Ammon's horn (tissue), 1 donor: ENCODE measurements around the gene PRKAR1B.
"Not testable (repeated sequence)": the region's sequence is repeated elsewhere in the genome, so short reads cannot be mapped to it uniquely, and the experiment has no call there.

Source experiments
- DNase-seq: peaks from one replicate; pipeline ENCODE4 v3.0.0-alpha.2; 2016; ENCODE audit warnings: low spot score

The PRKAR1B gene

DNA sequence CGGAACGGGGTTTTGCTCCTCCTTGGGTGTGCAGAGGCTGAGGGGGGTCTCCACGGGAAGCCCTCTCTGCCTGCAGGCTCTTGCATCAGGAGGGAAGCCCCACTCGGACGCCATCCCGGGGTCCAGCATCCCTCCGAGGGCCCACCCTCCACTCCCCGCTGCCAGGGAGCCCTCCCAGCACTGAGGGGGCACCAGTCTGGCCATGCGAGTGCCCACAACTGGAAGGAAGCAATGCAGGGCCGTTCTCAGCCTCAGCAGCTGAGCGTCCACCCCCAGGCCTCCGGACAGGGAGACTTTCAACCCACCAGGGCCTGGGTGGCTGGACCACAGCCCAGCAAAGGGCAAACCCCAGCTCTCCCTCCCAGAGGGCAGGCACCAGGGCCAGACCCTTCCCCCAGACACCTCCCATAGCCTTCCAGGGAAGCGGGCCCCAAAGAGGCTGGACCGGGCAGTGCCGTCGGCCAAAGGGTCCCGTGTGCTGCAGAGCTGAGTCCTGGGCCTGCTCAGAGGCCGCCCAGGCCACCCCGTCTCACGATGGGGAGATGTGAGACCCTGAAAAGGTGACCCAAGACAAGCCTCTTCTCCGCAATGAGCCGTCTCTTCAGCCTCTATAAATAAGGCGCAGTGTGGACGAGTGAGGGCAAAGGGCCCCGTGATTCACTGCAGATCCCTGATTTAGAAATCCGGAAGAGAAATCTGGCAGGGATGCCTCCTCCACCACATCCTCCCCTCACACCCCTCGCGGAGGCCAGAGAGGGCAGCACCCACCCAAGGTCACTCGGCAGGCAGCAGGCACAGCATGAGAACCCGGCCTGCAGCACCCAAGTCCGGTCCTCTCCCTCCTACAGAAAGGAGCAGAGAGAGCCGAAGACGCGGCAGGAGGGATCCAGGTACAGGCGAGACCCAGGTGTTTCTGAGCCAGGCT is 82.4 kb downstream of the PRKAR1B start:
- DNase-seq = no peak

DNA sequence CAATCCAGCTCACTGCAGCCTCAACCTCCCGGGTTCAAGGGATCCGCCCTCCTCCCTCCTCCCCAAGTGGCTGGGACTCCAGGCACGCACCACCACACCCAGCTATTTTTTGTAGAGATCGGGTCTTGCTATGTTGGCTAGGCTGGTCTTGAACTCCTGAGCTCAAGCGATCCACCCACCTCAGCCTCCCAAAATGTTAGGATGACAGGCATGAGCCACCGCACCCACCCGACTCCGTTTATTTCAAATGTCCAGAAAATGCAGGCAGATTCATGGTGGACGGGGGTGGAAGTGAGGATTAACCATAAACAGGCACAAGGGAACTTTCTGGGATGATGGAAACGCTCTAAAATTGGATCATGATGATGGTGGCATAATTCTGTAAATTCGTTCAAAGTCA is 85.1 kb downstream of the PRKAR1B start:
- DNase-seq = no peak

DNA sequence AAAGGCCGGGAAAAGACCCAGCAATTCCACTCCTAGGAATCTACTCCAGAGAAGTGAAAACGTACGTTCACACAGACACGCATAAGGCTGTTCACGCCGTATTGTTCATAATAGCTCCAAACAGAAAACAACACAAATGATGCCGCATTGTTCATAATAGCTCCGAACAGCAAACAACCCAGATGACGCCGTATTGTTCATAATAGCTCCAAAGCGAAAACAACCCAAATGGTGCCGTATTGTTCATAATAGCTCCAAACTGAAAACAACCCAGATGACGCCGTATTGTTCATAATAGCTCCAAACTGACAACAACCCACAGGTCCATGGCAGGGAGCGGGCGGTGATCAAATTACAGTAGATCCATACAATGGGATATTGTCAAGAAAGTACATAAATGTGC is 85.8 kb downstream of the PRKAR1B start:
- peak; percentile 33 for DNase-seq

DNA sequence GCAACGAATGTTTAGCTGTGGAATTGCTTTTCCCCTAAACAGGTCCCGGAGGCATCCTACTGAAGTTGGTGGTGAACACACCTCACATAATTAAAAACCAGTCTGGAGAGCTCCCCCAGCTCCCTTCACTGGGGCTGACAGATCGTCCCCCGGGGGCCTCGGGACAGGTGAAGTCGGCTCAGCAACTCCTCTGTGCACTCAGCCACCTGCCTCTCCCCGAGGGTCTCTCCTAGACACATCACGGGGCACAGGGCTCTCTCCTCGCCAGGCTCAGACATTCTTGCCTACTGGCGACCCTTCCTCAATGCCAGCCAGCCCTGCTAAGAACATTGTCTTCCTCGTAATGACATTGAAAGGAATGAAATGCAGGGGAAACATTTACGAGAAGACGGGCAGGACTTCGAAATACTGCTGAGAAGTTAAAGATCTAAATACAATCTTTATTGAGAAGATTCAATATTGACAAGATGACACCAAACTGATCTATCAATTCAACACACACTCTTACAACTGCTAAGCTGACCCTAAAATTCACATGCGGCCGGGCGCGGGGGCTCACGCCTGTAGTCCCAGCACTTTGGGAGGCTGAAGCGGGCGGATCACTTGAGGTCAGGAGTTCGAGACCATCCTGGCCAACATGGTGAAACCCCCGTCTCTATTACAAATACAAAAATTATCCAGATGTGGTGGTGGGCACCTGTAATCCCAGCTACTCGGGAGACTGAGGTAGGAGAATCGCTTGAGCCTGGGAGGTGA is 88.6 kb downstream of the PRKAR1B start:
- no peak for DNase-seq

DNA sequence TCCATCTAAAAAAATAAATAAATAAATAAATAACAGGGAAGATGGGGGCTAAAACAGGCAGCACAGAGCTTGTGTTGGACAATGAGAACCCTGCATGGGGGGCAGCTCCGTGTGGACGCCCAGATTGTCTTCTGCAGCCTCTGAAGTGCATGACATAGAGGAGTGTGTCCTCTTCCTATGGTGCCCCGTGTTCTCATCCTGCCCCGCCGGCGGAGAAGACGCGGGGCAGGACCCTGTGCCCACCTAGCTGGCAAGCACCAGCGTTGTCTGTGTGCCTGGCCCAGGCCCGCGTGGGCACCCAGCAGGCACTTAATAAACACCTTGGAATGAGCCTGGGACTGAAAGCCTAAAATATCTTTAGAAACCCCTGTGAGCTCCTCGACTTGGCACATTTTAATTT is 89.3 kb downstream of the PRKAR1B start:
- no peak for DNase-seq

DNA sequence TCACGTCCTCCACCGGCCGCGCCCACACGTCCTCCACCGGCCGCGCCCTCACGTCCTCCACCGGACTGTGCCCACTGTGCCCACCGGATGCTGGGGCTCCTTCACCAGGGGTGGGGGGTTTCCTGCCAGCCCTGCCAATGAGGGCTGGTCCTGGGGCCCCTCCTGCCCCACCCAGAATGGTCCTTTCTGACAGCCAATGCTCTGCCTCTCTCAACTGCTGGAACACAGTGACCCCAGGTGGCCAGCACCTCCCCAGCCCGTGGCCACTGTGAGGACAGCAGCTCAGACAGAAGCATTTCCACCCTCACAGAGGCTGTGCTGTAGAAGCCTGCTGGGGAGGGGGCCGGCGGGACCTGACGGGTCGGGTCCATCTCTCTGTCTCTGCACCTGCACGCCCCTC is 90.7 kb downstream of the PRKAR1B start:
- DNase-seq = peak; percentile 45

DNA sequence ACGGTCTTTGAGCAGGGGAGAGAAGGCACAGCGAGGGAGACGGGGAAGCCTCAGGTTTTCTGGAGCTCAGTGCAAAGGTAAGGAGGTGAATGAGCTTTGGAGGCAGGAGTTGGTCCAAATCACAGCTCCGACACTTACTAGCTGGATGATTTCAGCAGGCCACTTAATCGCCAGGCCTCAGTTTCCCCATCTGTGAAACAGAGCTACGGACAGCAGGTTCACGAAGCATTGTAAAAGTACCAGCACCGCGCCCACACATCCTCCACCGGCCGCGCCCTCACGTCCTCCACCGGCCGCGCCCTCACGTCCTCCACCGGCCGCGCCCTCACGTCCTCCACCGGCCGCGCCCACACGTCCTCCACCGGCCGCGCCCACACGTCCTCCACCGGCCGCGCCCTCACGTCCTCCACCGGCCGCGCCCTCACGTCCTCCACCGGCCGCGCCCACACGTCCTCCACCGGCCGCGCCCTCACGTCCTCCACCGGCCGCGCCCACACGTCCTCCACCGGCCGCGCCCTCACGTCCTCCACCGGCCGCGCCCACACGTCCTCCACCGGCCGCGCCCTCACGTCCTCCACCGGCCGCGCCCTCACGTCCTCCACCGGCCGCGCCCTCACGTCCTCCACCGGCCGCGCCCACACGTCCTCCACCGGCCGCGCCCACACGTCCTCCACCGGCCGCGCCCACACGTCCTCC is 91.2 kb downstream of the PRKAR1B start:
- DNase-seq = not testable (repeated sequence)

DNA sequence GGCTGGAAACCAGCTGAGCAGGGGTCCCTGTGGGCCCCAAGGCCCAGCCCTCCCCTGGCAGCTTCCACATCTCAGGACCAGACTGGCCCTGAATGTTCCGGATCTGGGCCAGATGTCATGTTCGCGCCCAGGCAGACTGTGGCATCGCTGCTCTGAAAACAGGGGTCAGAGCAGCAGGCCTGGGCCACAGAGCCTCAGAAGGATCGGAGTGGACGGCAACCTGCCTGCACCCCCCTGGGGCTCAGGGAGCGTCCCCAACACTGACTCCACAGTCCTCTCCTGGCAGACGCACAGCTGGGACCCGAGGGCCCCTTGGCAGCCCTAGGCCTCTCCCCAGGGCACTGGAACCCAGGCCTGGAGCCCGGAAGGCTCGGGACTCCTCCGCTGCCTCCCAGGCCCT is 91.9 kb downstream of the PRKAR1B start:
- DNase-seq = no peak

DNA sequence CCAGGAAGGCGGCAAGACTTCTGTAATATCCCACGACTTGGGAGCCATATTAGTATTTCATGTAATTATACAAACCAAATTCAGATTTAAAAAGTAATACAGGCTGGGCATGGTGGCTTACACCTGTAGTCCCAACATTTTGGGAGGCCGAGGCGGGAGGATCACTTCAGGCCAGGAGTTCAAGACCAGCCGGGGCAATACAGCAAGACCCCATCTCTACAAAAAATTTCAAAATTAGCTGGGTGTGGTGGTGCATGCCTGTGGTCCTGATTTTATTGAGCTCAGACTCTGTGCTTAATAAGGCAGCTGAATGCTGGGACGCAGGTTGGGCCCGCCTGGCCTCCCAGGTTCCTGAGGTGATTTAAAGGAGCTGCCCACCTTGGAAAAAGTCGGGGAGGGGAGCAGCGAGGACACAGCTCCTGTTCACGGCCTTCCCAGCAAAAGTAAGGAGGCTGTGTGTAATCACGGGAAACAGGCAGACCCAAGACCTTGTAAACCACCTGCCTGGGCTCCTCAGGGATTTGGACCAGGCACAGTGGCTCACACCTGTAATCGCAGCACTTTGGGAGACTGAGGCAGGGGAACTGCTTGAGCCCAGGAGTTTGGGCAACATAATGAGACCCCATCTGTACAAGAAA is 93.6 kb downstream of the PRKAR1B start:
- DNase-seq = no peak

DNA sequence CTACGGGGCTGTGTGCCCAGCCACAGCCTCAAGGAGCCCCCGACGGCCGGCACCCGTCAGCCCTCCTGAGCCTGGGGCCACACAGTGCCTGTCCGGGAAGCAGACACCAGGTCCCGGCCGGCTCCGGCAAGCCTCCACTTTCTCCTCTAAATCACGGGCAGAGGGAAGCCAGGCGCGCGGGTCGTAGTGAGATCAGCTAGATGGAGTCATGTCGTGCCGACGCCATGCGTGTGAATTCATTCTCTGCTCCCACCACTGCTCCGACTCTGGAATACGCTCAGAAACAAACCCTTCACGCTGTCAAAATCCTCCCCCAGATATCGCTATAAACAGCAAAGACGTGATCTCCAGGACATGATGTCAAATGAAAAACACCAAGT is 94.3 kb downstream of the PRKAR1B start:
- no peak for DNase-seq

DNA sequence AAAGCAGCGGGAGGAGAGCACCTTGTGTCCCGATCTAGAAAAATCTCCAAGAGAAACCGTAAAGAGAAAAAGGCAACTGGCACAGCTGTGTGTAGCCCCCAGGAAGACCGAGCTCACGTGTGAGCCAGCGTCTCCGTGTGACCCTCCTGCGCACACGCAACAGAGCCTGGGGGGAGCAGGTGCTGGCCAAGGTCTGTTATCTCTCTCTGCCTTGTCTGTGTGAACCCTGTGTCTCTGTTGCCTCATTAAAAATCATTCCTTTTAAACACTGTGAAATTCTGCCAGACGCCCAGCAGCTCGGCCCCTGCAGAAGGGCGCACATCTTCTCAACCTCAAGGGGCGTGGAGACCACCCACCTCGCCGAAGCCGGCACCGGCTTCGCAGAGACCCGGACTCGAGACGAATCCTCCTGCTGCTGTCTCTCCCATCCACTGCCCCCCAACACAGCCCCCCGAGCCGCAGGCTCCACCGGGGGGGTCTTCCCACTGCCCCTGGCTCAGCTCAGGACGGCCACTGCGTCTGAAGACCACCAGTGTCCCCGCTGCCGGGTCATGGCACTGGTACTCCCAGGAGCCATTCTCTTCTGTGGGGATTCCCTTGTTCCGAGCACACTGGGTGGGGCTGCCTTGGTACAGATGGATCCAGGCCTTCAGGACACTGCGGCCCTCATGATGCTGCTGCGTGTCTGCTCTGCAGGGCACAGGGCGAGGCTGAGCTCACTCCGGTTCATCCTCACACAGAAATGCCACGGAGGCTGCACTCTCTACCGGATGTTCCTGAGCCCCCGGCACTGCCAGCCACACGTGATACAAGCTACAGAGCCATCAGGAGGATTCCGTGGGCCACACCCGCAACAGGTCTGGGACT is 94.9 kb downstream of the PRKAR1B start:
- no peak for DNase-seq

DNA sequence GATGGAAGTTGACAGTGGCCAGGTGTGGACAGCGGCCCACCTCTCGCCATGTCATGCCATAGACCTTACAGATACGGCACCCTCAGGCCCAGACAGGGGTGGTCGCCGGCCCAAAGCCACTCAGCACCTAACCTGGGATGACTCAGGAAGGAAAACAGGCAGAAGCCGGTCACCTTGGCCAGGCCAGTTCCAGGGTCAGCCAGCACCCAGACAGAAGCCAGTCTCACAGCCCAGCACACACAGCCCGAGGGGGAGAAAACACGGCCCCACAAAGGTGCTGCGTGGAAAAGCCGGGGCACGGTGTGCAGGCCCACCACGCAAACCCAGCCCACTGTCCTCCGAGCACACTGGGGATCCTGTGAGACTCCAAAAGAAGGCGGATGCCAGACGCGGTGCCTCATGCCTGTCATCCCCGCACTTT is 95.8 kb downstream of the PRKAR1B start:
- DNase-seq = no peak

DNA sequence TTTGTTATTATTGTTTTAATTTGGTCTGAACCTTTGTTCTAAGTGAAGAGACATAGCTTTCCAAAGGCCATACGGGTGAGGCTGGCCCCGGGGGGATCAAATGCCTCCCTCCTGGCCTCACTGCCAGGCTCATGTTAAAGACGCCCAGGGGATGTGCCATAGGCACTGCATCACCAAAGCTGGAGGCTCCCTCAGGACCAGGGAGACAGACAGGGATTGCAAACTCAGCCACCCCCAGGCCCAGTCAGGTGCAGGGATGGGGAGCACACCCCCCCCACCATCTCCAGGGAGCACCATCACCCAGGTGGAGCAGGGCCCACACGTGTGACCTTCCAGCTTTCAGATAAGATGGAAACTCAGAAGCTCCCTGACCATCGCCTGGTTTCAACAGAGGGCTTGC is 96.5 kb downstream of the PRKAR1B start:
- no peak for DNase-seq

DNA sequence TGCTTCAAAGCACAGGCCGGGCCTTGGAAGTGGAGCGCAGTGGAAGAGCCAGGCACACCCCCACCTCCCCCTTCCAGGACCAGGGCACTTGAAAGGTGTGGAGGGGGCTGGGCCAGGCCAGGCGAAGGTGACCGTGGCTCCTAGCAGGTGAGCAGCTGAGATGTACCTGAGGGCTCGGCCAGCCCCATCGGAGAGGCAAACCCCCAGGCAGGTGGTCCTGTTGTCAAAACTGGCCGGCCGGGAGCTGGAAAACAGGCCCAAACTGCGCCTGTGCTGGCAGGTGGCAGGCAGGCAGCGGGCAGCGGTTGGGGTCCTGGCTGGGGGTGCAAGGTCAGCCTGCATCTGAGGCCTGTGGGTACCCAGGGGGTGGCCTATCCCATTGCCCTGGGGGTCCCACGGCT is 97.0 kb downstream of the PRKAR1B start:
- no peak for DNase-seq

DNA sequence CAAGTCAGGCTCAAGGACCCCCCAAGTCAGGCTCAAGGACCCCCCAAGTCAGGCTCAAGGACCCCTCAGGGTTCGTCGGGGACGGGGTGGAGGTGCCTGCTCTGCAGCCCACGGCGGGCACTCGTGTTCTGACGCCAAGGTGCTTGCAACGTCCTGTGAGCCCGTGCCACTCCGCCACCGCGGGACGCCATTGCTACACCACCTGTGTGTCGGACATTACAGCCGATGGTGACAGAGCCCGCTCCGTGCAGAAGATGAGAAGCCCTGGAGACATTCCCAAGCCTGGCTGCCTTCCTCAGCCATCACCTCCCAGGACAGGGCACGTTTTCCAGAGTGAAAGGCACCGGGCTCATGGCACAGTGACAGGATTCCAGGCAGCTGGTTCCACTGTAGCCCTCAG is 98.3 kb downstream of the PRKAR1B start:
- DNase-seq = no peak

DNA sequence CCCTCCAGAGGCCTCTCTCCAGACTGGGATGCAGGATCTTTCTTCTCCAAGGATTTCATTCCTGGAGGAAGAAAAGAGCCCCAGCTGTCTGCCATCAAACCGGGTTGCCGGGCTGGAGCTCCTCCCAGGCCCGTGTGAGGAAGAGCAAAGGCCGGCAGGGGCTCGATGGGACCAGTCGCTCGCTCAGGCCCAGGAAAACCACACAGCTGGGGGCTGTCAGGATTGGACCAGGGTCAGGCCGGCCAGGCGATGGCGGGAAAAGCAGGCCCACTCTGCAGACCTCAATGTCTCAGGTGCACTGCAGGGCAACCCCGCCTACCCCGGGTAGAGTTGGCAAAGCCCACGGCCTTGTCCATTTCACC is 98.7 kb downstream of the PRKAR1B start:
- DNase-seq = no peak

DNA sequence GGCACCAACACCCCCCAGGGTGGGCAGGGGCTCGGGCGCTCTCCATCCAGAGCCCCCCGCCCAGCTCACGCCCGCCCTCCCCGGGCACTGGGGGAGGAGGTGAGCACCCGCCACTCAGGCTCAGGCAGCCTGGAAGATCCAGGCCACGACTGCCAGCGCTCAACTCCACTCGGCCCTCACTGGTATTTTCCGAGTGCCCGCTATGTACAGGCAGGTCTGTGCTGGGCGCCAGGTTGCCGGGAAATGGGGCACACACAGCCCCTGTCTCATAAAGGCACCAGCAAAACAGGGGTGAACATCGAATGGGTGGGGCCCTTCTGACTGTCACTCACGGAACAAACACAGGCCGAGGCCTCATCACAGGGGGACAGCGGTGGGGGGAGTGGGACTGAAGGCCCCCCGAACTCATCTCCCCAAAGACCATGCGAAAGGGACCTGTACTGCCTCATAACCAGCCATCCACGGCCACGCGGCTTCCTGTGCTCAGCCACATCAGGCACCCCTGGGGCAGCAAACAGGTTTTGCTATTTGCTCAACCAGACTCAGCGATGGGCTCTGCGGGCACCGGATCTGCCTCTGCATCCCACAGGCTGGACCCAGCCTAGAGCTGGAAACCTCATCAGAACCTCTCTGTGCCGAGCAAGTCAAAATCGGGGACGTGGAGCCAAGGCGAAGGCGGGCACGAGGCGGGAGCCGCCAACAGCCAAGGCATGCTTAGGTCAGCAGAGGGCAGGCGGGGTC is 99.2 kb downstream of the PRKAR1B start:
- no peak for DNase-seq

DNA sequence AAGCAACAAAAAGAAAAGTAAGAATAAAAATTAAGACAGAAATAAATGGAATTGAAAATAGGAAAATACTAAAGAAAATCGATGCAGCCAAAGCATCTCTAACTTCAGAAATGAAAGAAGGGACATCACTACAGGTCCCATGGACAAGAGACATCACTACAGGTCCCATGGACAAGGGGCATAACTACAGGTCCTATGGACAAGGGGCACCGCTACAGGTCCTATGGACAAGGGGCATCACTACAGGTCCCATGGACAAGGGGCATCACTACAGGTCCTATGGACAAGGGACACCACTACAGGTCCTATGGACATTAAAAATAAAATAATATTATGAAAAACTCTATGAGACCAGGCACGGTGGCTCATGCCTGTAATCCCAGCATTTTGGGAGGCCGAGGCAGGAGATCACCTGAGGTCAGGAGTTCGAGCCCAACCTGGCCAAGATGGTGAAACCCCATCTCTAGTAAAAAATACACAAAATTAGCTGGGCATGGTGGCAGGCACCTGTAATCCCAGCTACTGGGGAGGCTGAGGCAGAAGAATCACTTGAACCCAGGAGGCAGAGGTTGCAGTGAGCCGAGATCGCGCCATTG is 101.6 kb downstream of the PRKAR1B start:
- DNase-seq = no peak

DNA sequence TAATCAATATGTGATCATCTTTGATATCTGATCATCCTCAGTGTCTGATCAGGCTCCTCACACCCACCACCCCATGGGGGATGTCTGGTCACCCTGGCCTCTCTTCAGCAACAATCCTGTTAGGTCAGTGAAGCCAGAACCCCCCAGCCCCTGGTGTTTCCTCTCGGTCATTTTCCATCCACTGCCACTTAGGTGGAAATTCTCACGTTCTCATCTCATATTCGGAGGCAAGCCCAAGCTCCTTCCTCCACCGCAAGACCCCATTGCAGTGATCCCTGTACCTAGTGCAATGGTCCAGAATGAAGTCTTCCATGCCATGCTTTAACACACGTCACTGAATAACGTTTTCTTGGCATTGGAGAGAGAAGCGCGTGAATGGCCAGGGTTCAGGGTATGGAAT is 103.6 kb downstream of the PRKAR1B start:
- DNase-seq = no peak

DNA sequence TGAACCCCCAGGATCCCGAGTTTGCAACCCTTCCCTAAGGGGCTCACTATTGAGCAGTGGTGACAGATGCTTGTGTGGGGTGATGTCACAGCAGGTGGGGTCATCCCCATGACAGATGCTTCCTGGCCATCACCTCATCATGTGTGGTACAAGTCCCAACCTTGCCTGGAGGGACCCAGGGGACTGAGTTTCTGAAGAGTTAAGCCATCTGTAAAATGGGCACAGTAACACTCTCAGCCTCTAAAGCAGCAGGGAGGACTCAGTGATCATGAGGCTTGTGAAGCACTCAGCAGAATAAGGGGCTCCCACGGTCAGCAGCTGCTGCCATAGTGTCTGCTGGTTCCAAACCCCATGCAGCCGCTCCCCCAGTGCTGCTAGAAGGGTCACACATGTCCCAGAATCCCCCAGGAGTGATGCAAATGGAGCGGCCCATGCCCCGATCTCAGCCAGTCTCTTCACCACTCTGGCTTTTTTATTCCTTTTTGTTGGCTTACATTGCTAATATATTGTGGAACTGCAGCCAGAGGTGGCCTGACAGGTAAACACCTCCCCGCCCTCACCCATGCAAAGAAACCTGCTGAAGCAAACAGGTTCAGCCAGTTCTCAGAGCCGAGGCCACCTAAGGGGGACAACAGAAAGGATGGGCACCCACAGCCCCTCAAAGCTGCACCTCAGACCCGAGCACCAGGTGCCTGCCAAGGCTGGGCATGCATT is 105.4 kb downstream of the PRKAR1B start:
- no peak for DNase-seq
